ENCODE results near the gene SLC17A7. TPM values are rescaled to one million over a fixed set of nuclear protein-coding genes. Genes with fewer than 3 reads are reported as not detected.
A peak's percentile ranks its signal among the peaks of the same experiment; 100 is the strongest.

The SLC17A7 gene
- total RNA-seq: 1.4 TPM
- polyA plus RNA-seq (ENCODE audit: insufficient read depth, low read depth, low replicate concordance): 0.45 TPM
- long read RNA-seq, donor 1, partial matches to known transcripts: 5,511 of 5,607 reads
- long read RNA-seq, donor 1, other reads (novel, unspliced or antisense): 96 of 5,607 reads
- long read RNA-seq, donor 2, partial matches to known transcripts: 190 of 224 reads
- long read RNA-seq, donor 2, other reads (novel, unspliced or antisense): 34 of 224 reads
- long read RNA-seq, donor 3, partial matches to known transcripts: 0 of 6 reads
- long read RNA-seq, donor 3, other reads (novel, unspliced or antisense): 6 of 6 reads
- long read RNA-seq, donor 4, partial matches to known transcripts: 4,820 of 4,917 reads
- long read RNA-seq, donor 4, other reads (novel, unspliced or antisense): 97 of 4,917 reads
- long read RNA-seq, donor 5: 0 reads
- long read RNA-seq, donor 6: 0 reads
- long read RNA-seq, donor 7: 0 reads
- long read RNA-seq, donor 8: 0 reads
- long read RNA-seq, donor 9: 0 reads
- long read RNA-seq, donor 10: 0 reads

GRCh38 chr19:49441210-49441959 is at the start of gene SLC17A7:
TSS of gene SLC17A7 (minus strand) at chr19:49441527. CDS start at chr19:49441379, 148 bp downstream.
- H3K9ac ChIP-seq (ENCODE audit: low read length in 3 of 3): no peak within 1 kb of the TSS
- H3K36me3 ChIP-seq (ENCODE audit: control insufficient read depth in 2 of 3, insufficient read depth in 3 of 3, low read length in 3 of 3): no peaks in the 10 kb centered on the region
- H3K27ac ChIP-seq (ENCODE audit: low read depth in 2 of 2, low read length in 2 of 2): no peak within 1 kb of the TSS
- peaks cover 45% of the 10 kb centered on the region for H3K27me3 ChIP-seq (ENCODE audit: control insufficient read depth, insufficient read depth, low read length)
- no peak for FAIRE-seq
- intact Hi-C loops (cut with DNase I): loop anchor here (10.0 kb wide), 1 partner anchor 47 kb away; no protein-coding TSS in a partner anchor
- peak in 2 of 5 donors; percentile 42 to 84 for DNase-seq
- H3K9me3 ChIP-seq (ENCODE audit: control insufficient read depth in 2 of 3, insufficient read depth in 1 of 3, low read length in 3 of 3): no peaks in the 10 kb centered on the region
- no peak for TF ChIP-seq CTCF (IDR thresholded peaks at IDR 0.05; ENCODE audit: borderline replicate concordance, extremely low read depth, insufficient read depth)
- no peak within 1 kb of the TSS for H3K4me3 ChIP-seq (ENCODE audit: low read length in 3 of 3)
- H3K4me1 ChIP-seq (ENCODE audit: control insufficient read depth in 2 of 3, insufficient read depth in 2 of 3, low read depth in 1 of 3, low read length in 3 of 3): peaks cover 0 to 2% (median 0%) of the 10 kb centered on the region in 3 donors

- H3K4me3 ChIP-seq (ENCODE audit: low read length in 3 of 3): peak overlapping the region in 1 of 3 donors; percentile 99
- peaks cover 12 to 34% (median 33%) of the 10 kb centered on the region in 3 donors for H3K36me3 ChIP-seq (ENCODE audit: control insufficient read depth in 2 of 3, insufficient read depth in 3 of 3, low read length in 3 of 3)
- H3K9me3 ChIP-seq (ENCODE audit: control insufficient read depth in 2 of 3, insufficient read depth in 1 of 3, low read length in 3 of 3): no peaks in the 10 kb centered on the region
- no peak overlapping the region for H3K27ac ChIP-seq (ENCODE audit: low read depth in 2 of 2, low read length in 2 of 2)
- intact Hi-C loops (cut with DNase I): no loop called here
- DNase-seq (no peak), FAIRE-seq (no peak)
- H3K4me1 ChIP-seq (ENCODE audit: control insufficient read depth in 2 of 3, insufficient read depth in 2 of 3, low read depth in 1 of 3, low read length in 3 of 3): peaks cover 0 to 21% (median 10%) of the 10 kb centered on the region in 3 donors
- H3K9ac ChIP-seq (ENCODE audit: low read length in 3 of 3): no peak overlapping the region
- H3K27me3 ChIP-seq (ENCODE audit: control insufficient read depth, insufficient read depth, low read length): no peaks in the 10 kb centered on the region
- TF ChIP-seq CTCF (IDR thresholded peaks at IDR 0.05; ENCODE audit: borderline replicate concordance, extremely low read depth, insufficient read depth): no peak
Observed at GRCh38 chr19:49490287-49491029, 49.1 kb upstream of the SLC17A7 start.

- TF ChIP-seq CTCF (IDR thresholded peaks at IDR 0.05; ENCODE audit: borderline replicate concordance, extremely low read depth, insufficient read depth): no peak
- Histone ChIP-seq H3K4me1 (ENCODE audit: control insufficient read depth in 2 of 3, insufficient read depth in 2 of 3, low read depth in 1 of 3, low read length in 3 of 3) (peaks cover 0 to 21% (median 10%) of the 10 kb centered on the region in 3 donors), H3K27ac (ENCODE audit: low read depth in 2 of 2, low read length in 2 of 2) (peak overlapping the region in 1 of 2 donors; percentile 40), H3K27me3 (ENCODE audit: control insufficient read depth, insufficient read depth, low read length) (no peaks in the 10 kb centered on the region), H3K4me3 (ENCODE audit: low read length in 3 of 3) (peak overlapping the region in 2 of 3 donors; percentile 99), H3K36me3 (ENCODE audit: control insufficient read depth in 2 of 3, insufficient read depth in 3 of 3, low read length in 3 of 3) (peaks cover 12 to 34% (median 33%) of the 10 kb centered on the region in 3 donors), H3K9ac (ENCODE audit: low read length in 3 of 3) (peak overlapping the region in 2 of 3 donors; percentile 26 to 100), H3K9me3 (ENCODE audit: control insufficient read depth in 2 of 3, insufficient read depth in 1 of 3, low read length in 3 of 3) (no peaks in the 10 kb centered on the region)
- FAIRE-seq (no peak), DNase-seq (no peak)
- intact Hi-C loops (cut with DNase I): no loop called here
Observed at GRCh38 chr19:49489601-49490167, 48.4 kb upstream of the SLC17A7 start.

All from kidney (tissue), 22 donors.